ENCODE measurements around the gene TEKT3. TPM values are rescaled to one million over a fixed set of nuclear protein-coding genes. Genes with fewer than 3 reads are reported as not detected.

Gene TEKT3
- total RNA-seq, 1 donor from 2014 or later = not detected

GRCh38 chr17:15382914-15383313 lies 41.5 kb upstream of the TEKT3 start:
- TF ChIP-seq CTCF (IDR thresholded peaks at IDR 0.05) = no peak
- intact Hi-C loops (cut with DNase I) = no loop called here
- no peaks in the 10 kb centered on the region for H3K9me3 ChIP-seq
- H3K4me1 ChIP-seq = no peaks in the 10 kb centered on the region
- no peaks in the 10 kb centered on the region for H3K36me3 ChIP-seq
- no peak for DNase-seq (ENCODE audit: low spot score in 2 of 2)
- H3K4me3 ChIP-seq = no peak overlapping the region
- H3K27me3 ChIP-seq = no peaks in the 10 kb centered on the region
- no peak overlapping the region for H3K27ac ChIP-seq

- Histone ChIP-seq H3K36me3 (no peaks in the 10 kb centered on the region), H3K4me3 (no peak overlapping the region)
- intact Hi-C loops (cut with DNase I) = no loop called here
These were observed 40.3 kb upstream of the TEKT3 start for GRCh38 chr17:15381707-15382106.

GRCh38 chr17:15380446-15380845 lies 39.0 kb upstream of the TEKT3 start:
- H3K4me3 ChIP-seq = no peak overlapping the region
- H3K4me1 ChIP-seq = no peaks in the 10 kb centered on the region
- H3K27me3 ChIP-seq = no peaks in the 10 kb centered on the region
- intact Hi-C loops (cut with DNase I) = no loop called here
- H3K27ac ChIP-seq = no peak overlapping the region
- TF ChIP-seq CTCF (IDR thresholded peaks at IDR 0.05) = no peak
- H3K36me3 ChIP-seq = no peaks in the 10 kb centered on the region
- no peaks in the 10 kb centered on the region for H3K9me3 ChIP-seq
- DNase-seq (ENCODE audit: low spot score in 2 of 2) = no peak

More at GRCh38 chr17:15381707-15382106, 40.3 kb upstream of the TEKT3 start:
- H3K9me3 ChIP-seq = no peaks in the 10 kb centered on the region
- H3K4me1 ChIP-seq = no peaks in the 10 kb centered on the region
- TF ChIP-seq CTCF (IDR thresholded peaks at IDR 0.05) = no peak
- DNase-seq (ENCODE audit: low spot score in 2 of 2) = no peak
- no peak overlapping the region for H3K27ac ChIP-seq
- no peaks in the 10 kb centered on the region for H3K27me3 ChIP-seq

- intact Hi-C loops (cut with DNase I) = no loop called here
- no peak for TF ChIP-seq CTCF (IDR thresholded peaks at IDR 0.05)
These were observed 38.3 kb upstream of the TEKT3 start for GRCh38 chr17:15379659-15380058.

GRCh38 chr17:15378243-15378642 lies 36.8 kb upstream of the TEKT3 start:
- no peak for TF ChIP-seq CTCF (IDR thresholded peaks at IDR 0.05)
- Histone ChIP-seq H3K9me3 (no peaks in the 10 kb centered on the region), H3K4me1 (no peaks in the 10 kb centered on the region), H3K4me3 (no peak overlapping the region), H3K27me3 (no peaks in the 10 kb centered on the region), H3K27ac (no peak overlapping the region), H3K36me3 (no peaks in the 10 kb centered on the region)
- no peak for DNase-seq (ENCODE audit: low spot score in 2 of 2)
- intact Hi-C loops (cut with DNase I) = no loop called here

More at GRCh38 chr17:15379659-15380058, 38.3 kb upstream of the TEKT3 start:
- Histone ChIP-seq H3K27ac (no peak overlapping the region), H3K27me3 (no peaks in the 10 kb centered on the region), H3K36me3 (no peaks in the 10 kb centered on the region), H3K9me3 (no peaks in the 10 kb centered on the region), H3K4me3 (no peak overlapping the region), H3K4me1 (no peaks in the 10 kb centered on the region)
- no peak for DNase-seq (ENCODE audit: low spot score in 2 of 2)

GRCh38 chr17:15377616-15378015 lies 36.2 kb upstream of the TEKT3 start:
- Histone ChIP-seq H3K27me3 (no peaks in the 10 kb centered on the region), H3K27ac (no peak overlapping the region), H3K9me3 (no peaks in the 10 kb centered on the region), H3K36me3 (no peaks in the 10 kb centered on the region), H3K4me3 (no peak overlapping the region), H3K4me1 (no peaks in the 10 kb centered on the region)
- TF ChIP-seq CTCF (IDR thresholded peaks at IDR 0.05) = no peak
- DNase-seq (ENCODE audit: low spot score in 2 of 2) = no peak
- intact Hi-C loops (cut with DNase I) = no loop called here

All from ascending aorta (tissue), 2 donors.